HL-60/S4 (cell line): Measurements from ENCODE around the gene NUBP1.

Experiments used
- in situ Hi-C: fragments of 300-500 bp; cut with MboI; formaldehyde crosslinking; loops from 2 replicates; pipeline ENCODE4 v1.14.3; 2022; ENCODE audit warnings: low sequenced_read_pairs

NUBP1 gene

GRCh38 chr16:10743610-10744369 is at the start of gene NUBP1:
TSS of gene NUBP1 (plus strand) at chr16:10743842. CDS start at chr16:10743864, 22 bp downstream.
- in situ Hi-C loops, result loop anchor here (10.0 to 25.0 kb wide), 2 partner anchors 171 to 481 kb away; no protein-coding TSS in a partner anchor

GRCh38 chr16:10693889-10694288 is 49.8 kb upstream of the NUBP1 start:
- in situ Hi-C loops, result no loop called here

GRCh38 chr16:10694306-10694705 is 49.3 kb upstream of the NUBP1 start:
- in situ Hi-C loops, result no loop called here

GRCh38 chr16:10694830-10695229 is 48.8 kb upstream of the NUBP1 start, which contains the start of gene TEKT5:
TSS of gene TEKT5 (minus strand) at chr16:10694930. CDS start at chr16:10694873, 57 bp downstream.
- in situ Hi-C loops, result no loop called here

- in situ Hi-C loops, result no loop called here
Observed at GRCh38 chr16:10699756-10700155, 43.9 kb upstream of the NUBP1 start.

- in situ Hi-C loops, result no loop called here
Observed at GRCh38 chr16:10708969-10709368, 34.7 kb upstream of the NUBP1 start.

GRCh38 chr16:10728003-10728887 is 15.4 kb upstream of the NUBP1 start:
- in situ Hi-C loops, result loop anchor here (25.0 kb wide), 1 partner anchor 466 kb away; no protein-coding TSS in a partner anchor

- in situ Hi-C loops, result loop anchor here (5.0 to 25.0 kb wide), 2 partner anchors 202 to 467 kb away; no protein-coding TSS in a partner anchor
Observed at GRCh38 chr16:10729104-10730048, 14.3 kb upstream of the NUBP1 start.

- in situ Hi-C loops, result loop anchor here (5.0 to 25.0 kb wide), 2 partner anchors 204 to 469 kb away; no protein-coding TSS in a partner anchor
Observed at GRCh38 chr16:10731790-10732189, 11.9 kb upstream of the NUBP1 start.

- in situ Hi-C loops, result loop anchor here (25.0 kb wide), 1 partner anchor 475 kb away; no protein-coding TSS in a partner anchor
Observed at GRCh38 chr16:10737068-10737625, 6.5 kb upstream of the NUBP1 start.

GRCh38 chr16:10738231-10739077 is 5.2 kb upstream of the NUBP1 start:
- in situ Hi-C loops, result loop anchor here (25.0 kb wide), 1 partner anchor 476 kb away; no protein-coding TSS in a partner anchor

GRCh38 chr16:10740000-10740844 is 3.4 kb upstream of the NUBP1 start:
- in situ Hi-C loops, result loop anchor here (10.0 to 25.0 kb wide), 2 partner anchors 175 to 478 kb away; no protein-coding TSS in a partner anchor

GRCh38 chr16:10740845-10741208 is 2.8 kb upstream of the NUBP1 start:
- in situ Hi-C loops, result loop anchor here (10.0 to 25.0 kb wide), 2 partner anchors 174 to 479 kb away; no protein-coding TSS in a partner anchor

- in situ Hi-C loops, result loop anchor here (10.0 to 25.0 kb wide), 2 partner anchors 174 to 479 kb away; no protein-coding TSS in a partner anchor
Observed at GRCh38 chr16:10741249-10741648, 2.4 kb upstream of the NUBP1 start.

GRCh38 chr16:10741844-10742243 is 1.8 kb upstream of the NUBP1 start:
- in situ Hi-C loops, result loop anchor here (10.0 to 25.0 kb wide), 2 partner anchors 173 to 480 kb away; no protein-coding TSS in a partner anchor

GRCh38 chr16:10743227-10743609 is 424 bp upstream of the NUBP1 start:
- in situ Hi-C loops, result loop anchor here (10.0 to 25.0 kb wide), 2 partner anchors 172 to 481 kb away; no protein-coding TSS in a partner anchor

- in situ Hi-C loops, result loop anchor here (10.0 to 25.0 kb wide), 2 partner anchors 170 to 482 kb away; no protein-coding TSS in a partner anchor
Observed at GRCh38 chr16:10744370-10745030, 858 bp downstream of the NUBP1 start.
